GM11168 (cell line): ENCODE results near the gene RAP1A.

Experiments
- in situ Hi-C: fragments of 300-500 bp; cut with MboI; formaldehyde crosslinking; loops from one replicate; pipeline ENCODE4 v1.12.0; 2022; ENCODE audit warnings: low sequenced_read_pairs; ENCODE audit not compliant: unreplicated experiment

The RAP1A gene

GRCh38 chr1:111704776-111705175 is 85.2 kb downstream of the RAP1A start:
- in situ Hi-C loops, result no loop called here

DNA sequence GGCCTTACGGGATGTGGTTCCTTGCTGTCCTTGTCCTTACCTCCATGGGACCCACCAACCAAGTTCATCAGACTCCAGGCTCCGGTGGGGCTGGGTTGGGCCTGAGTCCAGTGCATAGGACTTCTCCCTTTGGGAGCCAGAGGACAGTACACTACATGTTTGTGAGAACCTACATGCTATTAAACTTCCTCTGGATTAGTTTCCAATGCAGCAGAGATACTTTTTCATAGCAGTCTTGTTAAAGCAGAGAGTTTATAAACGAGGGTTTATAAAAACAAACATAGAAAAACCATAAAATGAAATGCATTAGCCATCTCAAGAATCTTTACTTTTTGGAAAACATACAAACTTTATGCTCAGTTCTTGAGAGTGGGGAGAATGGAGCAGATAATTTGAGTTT is 86.3 kb downstream of the RAP1A start:
- in situ Hi-C loops, result no loop called here

DNA sequence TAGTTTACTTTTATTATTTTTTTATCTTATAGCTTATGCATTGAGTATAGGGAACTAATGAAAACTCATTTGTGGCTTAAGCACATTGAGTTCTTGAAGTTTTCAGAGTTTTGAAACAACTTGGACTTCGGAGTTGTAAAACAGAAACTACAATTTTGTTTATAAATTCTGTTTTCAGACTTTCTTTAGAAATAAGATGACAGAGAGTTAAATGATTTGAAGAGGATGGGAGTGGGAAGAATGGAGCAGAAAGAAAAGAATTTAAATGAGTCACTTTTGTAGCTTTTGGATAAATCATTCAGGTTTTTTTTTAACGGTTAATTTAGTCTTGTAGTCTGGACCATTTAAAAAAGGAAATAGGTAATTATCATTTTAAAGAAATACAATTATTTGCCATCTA is 87.3 kb downstream of the RAP1A start:
- in situ Hi-C loops, result no loop called here

DNA sequence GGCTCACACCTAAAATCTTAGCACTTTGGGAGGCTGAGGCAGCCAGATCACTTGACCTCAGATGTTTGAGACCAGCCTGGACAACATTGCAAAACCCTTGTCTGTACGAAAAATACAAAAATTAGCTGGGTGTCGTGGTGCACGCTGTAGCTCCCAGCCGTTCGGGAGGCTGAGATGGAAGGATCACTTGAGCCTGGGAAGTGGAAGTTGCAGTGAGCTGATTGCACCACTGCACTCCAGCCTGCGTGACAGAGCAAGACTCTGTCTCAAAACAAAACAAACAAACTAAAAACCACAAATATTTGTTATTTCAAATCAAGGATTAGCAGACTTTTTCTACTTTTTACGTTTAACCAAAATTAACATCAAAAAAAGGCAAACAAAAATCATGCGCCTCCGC is 88.3 kb downstream of the RAP1A start:
- in situ Hi-C loops, result no loop called here

DNA sequence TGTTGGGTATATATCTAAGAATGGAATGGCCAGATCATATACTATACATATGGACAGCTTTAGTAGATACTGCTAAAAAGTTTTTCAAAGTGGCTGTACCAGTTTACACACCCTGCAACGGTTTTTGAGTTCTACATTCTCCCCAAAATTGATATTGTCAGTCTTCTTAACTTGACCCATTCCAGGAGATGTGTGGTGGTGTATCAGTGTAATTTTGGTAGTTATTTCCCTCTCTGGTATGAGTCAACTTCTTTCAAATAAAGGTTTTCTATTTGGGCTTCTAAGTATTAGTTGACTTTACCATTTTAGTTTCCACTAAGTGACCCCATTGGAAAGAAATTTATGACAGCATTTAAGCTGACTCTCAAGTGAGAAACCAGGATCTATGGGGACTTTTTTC is 90.4 kb downstream of the RAP1A start:
- in situ Hi-C loops, result no loop called here

- in situ Hi-C loops, result no loop called here
These were observed 96.7 kb downstream of the RAP1A start for GRCh38 chr1:111716333-111716732.

GRCh38 chr1:111717450-111717849 is 97.9 kb downstream of the RAP1A start:
- in situ Hi-C loops, result no loop called here

DNA sequence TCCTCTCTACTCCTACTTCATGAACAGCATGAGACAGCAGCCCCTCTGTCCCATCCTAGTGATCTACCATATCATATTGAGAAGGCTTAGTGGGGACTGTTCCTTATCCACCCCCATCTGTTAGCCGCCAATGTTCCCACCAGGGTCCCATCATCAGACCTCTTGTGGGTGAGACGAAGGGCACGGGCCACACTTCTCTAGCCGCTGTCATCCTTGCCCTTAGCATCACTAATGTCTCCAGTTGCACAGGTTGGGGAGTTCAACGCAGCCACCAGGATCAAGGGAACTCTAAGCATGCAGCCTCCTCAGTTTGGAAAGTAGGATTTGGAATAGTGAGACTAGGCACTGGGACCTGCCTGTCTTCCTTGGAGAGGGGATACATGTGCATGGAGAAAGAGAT is 99.5 kb downstream of the RAP1A start:
- in situ Hi-C loops, result no loop called here

GRCh38 chr1:111719674-111720132 is 100.1 kb downstream of the RAP1A start:
- in situ Hi-C loops, result no loop called here

- in situ Hi-C loops, result no loop called here
These were observed 100.8 kb downstream of the RAP1A start for GRCh38 chr1:111720274-111720976.

DNA sequence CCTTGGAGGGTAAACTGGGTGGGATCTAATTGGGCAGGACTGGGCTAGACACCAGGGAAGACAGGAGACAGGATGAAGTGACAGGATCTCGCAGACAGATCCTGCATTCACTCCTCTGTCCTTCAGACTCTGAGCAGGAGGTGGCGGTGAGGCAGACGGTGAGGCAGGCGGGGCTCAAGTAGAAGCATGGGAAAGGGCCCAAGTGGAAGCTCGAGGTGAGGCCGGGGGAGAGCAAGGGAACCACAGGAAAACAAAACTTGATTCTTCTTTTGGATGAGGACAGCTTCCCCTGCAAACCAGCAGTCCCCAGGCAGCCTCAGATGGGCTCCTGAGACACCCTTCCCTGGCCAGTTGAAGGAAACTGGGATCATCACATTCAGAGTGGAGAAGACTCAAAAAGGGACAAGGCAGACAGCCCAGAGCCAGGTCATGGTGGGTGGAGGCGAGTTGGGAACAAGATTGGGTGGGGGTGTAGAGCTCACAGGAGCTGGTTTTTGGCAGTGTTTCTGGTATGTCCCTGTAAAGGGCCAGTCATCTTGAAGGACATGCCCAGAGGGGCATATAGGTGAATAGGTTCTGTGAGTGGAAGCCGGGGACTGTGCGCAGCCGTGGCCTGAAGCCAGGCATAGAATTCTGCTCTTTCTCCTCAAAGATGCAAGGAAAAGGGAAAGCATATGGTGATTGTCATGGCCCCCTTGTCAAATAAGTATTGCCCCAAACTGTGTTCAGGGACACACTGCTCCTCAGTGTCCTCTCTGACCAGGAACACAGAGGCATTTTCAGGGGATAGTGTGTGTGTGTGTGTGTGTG is 101.6 kb downstream of the RAP1A start:
- in situ Hi-C loops, result no loop called here

DNA sequence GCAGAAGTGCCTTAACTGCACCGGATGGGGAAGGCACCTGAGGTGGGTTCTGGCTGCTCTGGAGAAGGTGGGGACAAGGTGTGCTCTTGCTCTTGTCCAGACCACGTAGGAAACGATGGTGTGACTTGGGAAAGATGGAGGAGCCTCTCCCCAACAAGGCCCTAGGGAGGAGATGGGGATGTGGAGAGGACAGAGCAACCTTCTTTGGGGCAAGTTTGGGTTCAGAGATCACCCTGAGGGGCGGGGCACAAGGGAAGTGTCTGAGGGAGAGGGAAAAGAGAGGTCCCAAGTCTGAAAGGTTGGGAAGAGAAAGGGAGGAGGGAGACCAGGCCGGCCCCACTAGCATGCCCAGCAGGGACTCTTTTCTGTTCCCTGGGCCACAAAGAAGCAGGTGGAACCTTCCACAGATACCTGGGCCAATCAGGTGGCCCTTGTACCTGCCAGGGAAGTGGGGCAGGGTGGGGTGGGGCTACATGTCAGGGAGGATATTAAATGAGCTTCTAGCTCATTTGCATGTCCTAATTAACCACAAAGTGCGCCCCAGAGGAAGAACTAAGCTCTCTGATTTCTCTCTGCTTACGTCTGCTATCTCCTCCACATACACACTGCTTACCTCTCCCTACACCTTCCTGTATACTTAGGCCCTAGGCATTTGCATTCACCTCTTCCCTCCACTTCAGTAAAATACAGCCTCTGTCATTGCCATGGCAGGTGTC is 103.7 kb downstream of the RAP1A start:
- in situ Hi-C loops, result no loop called here

DNA sequence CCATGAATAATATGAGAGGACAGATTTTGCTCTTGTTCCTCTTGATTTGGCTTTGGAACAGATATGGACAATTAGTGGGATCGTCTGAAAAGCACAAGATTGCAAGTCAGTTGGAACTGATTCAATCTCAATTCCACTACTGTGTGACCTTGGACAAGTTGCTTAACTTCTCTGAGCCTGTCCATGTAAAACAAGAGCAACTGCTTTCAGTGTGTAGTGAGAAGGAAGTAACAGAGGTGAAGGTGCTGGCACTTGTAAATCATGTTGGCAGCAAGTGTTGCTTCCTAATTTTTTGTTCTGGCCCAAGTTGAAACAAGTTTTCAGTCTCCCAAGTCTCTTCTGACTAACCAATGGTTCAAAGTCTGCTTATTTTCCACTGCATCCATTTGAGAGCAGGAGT is 104.3 kb downstream of the RAP1A start:
- in situ Hi-C loops, result no loop called here

GRCh38 chr1:111725192-111725591 is 105.6 kb downstream of the RAP1A start:
- in situ Hi-C loops, result no loop called here

DNA sequence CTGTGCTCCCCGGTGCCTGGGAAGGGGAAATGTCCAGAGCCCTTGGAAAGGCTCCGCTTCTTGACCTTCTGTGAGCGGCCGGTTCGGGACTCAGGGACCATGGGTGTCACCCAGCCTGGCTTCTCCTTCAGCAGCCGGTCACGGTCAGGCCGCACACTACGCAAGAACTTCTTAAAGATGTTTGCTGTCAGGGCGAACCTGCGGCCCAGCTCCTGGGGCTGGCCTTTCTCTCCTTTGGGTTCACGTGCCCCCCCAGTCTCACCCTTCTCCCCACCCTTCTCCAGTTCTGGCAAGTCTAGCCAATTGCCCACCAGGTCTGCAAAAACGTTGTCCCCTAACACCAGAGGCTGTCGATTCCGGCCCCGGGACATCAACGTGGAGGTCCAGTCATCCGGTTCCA is 107.5 kb downstream of the RAP1A start:
- in situ Hi-C loops, result no loop called here

DNA sequence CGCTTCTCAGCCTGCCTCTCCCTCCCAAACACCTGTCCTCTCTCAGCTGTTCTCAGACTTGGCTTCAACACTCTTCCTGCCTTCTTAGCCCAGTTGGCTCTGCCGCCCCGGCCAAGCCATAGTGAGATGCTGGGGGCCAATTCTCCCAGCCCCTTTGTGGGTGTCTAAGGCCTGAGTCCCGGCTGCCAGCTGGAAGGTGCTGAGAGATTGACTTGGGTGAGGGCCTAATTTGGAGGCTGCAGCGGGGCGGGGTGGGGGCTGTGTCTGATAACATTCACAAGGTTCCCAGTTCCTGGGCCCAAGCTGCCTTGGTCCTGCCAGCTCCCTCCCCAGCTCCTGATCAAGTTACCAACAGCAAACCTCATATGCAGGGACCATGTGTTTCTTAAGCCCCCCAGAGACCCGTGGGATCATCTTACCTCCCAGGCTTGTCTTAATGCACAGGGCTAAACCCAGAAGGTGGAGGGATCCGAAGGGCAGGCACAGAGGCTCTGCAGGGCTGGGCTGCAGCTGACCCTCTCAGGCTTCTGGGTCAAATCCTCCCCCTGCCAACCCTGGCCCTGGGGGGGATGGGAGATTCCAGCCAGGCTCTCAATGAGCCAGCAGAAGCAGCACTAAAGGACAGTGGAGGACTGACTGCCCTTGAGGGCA is 109.8 kb downstream of the RAP1A start:
- in situ Hi-C loops, result no loop called here

DNA sequence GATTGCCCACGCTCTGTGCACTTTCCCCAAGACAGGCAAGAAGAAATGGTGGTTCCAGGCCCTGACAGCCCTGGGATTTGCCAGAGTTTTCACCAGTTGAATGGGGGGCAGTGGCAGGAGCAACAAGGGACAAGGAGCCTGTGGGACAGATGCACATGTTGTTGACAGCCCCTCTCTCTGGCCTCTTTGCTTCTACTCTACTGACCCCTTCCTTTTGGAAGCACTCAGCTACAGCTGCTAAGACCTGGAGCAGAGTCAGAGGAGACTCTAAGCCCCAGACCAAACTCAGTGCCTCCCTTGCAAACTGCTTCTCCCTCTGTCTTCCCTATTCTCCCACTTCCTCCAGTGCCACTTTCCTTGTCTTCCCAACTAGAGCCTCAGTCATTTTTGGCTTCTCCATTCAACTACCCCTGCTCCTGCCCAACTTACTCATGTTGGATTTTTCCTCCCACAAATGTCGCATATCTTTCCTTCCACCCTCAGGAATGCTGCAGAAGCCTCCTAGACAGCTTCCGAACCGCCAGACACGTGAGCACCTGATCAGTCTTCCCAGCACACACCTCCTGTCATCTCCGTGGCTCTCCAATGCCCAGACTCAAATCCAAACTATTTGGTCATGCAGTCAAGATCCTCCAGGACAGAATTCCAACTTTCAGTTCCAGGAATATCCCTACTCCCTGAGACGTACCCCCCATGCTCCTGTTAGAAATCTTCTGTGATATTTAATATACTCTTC is 110.5 kb downstream of the RAP1A start:
- in situ Hi-C loops, result no loop called here

DNA sequence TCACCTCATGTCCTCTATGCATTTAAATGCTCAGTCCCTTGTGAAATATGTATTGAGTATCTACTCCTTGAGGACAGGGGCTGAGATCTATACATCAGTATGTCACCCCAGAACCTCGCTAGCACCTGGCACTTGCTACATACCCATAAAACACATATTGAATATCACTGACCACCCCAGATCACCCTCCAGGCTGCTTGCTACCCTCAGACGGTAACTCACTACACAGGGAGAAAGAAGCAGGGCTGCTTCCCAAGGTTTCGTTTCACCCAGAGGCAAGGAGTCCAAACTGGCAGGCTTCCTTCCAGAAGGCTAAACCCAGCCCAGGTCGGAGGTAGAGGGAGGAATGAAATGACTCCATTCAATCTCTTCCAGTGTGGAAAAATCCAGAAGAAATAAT is 111.1 kb downstream of the RAP1A start:
- in situ Hi-C loops, result no loop called here

GRCh38 chr1:111731956-111732355 is 112.4 kb downstream of the RAP1A start:
- in situ Hi-C loops, result no loop called here

GRCh38 chr1:111732718-111733117 is 113.1 kb downstream of the RAP1A start:
- in situ Hi-C loops, result no loop called here
